Liver (tissue), 9 donors: ENCODE data around the gene PELO. TPM values are rescaled to one million over a fixed set of nuclear protein-coding genes. Genes with fewer than 3 reads are reported as not detected.

Experiments used
- DNase-seq: peaks from one replicate; pipeline ENCODE4 v3.0.0-alpha.2; 2017; ENCODE audit warnings: low spot score
- H3K27ac ChIP-seq, 2 donors: one replicate each; pipeline ENCODE4 v1.7.0; 2013; ENCODE audit warnings: inconsistent platforms in 2 of 2, low read length in 2 of 2, control low read depth in 1 of 2, low read depth in 1 of 2, mild to moderate bottlenecking in 1 of 2
- H3K27me3 ChIP-seq, 4 donors: one replicate each; pipeline versions ENCODE4 v1.6.1 to v1.7.0; 2013; ENCODE audit warnings: low read length in 3 of 4, inconsistent platforms in 1 of 4, mild to moderate bottlenecking in 1 of 4, moderate library complexity in 1 of 4; ENCODE audit not compliant: control insufficient read depth in 4 of 4, insufficient read depth in 4 of 4
- H3K36me3 ChIP-seq, 4 donors: one replicate each; pipeline versions ENCODE4 v1.6.1 to v1.7.0; 2013; ENCODE audit warnings: low read length in 3 of 4, mild to moderate bottlenecking in 3 of 4, low read depth in 1 of 4, moderate library complexity in 1 of 4; ENCODE audit not compliant: control insufficient read depth in 4 of 4, insufficient read depth in 3 of 4
- H3K4me1 ChIP-seq, 4 donors: one replicate each; pipeline versions ENCODE4 v1.6.1 to v1.7.0; 2013; ENCODE audit warnings: low read length in 3 of 4, mild to moderate bottlenecking in 3 of 4, moderate library complexity in 1 of 4; ENCODE audit not compliant: control insufficient read depth in 4 of 4, insufficient read depth in 4 of 4
- H3K4me3 ChIP-seq, 3 donors: one replicate each; pipeline versions ENCODE4 v1.6.1 to v1.7.0; 2013; ENCODE audit warnings: low read length in 3 of 3, control low read depth in 1 of 3, low read depth in 1 of 3, mild to moderate bottlenecking in 1 of 3
- H3K9ac ChIP-seq, 2 donors: one replicate each; pipeline ENCODE4 v1.7.0; 2013; ENCODE audit warnings: low read length in 2 of 2, mild to moderate bottlenecking in 2 of 2, moderate library complexity in 2 of 2, control low read depth in 1 of 2, low read depth in 1 of 2
- H3K9me3 ChIP-seq, 4 donors: one replicate each; pipeline versions ENCODE4 v1.6.1 to v1.7.0; 2013; ENCODE audit warnings: low read length in 3 of 4; ENCODE audit not compliant: control insufficient read depth in 4 of 4
- EGR1 ChIP-seq, 2 donors: IDR thresholded peaks; 2 replicates each; pipeline ENCODE4 v1.6.1; 2016 to 2018; ENCODE audit warnings: antibody characterized with exemption in 2 of 2, low read depth in 2 of 2
- FOXA1 ChIP-seq: IDR thresholded peaks from 2 replicates; pipeline ENCODE4 v1.6.1; 2016; ENCODE audit warnings: antibody characterized with exemption
- FOXA2 ChIP-seq: IDR thresholded peaks from 2 replicates; pipeline ENCODE4 v1.6.1; 2016; ENCODE audit warnings: antibody characterized with exemption
- GABPA ChIP-seq, 2 donors: IDR thresholded peaks in 1 of 2; conservative IDR thresholded peaks in 1 of 2; 2 replicates each; pipeline ENCODE4 v1.6.1; 2016; ENCODE audit warnings: antibody characterized with exemption in 2 of 2, mild to moderate bottlenecking in 1 of 2, moderate library complexity in 1 of 2
- HNF4G ChIP-seq: IDR thresholded peaks from 2 replicates; pipeline ENCODE4 v1.6.1; 2016; ENCODE audit warnings: antibody characterized with exemption
- JUND ChIP-seq, 2 donors: IDR thresholded peaks; 2 replicates each; pipeline ENCODE4 v1.6.1; 2016; ENCODE audit warnings: antibody characterized with exemption in 2 of 2
- NR2F2 ChIP-seq: IDR thresholded peaks from 2 replicates; pipeline ENCODE4 v1.6.1; 2016; ENCODE audit warnings: antibody characterized with exemption
- RAD21 ChIP-seq, 2 donors: IDR thresholded peaks; 2 replicates each; pipeline ENCODE4 v1.6.1; 2016; ENCODE audit warnings: antibody characterized with exemption in 2 of 2, mild to moderate bottlenecking in 2 of 2
- RXRA ChIP-seq, 2 donors: IDR thresholded peaks; 2 replicates each; pipeline ENCODE4 v1.6.1; 2017 to 2018; ENCODE audit warnings: antibody characterized with exemption in 2 of 2, mild to moderate bottlenecking in 1 of 2
- SP1 ChIP-seq: IDR thresholded peaks from 2 replicates; pipeline ENCODE4 v1.6.1; 2018; ENCODE audit warnings: antibody characterized with exemption, mild to moderate bottlenecking
- TAF1 ChIP-seq: conservative IDR thresholded peaks from 2 replicates; pipeline ENCODE4 v1.6.1; 2016; ENCODE audit warnings: antibody characterized with exemption, mild to moderate bottlenecking
- YY1 ChIP-seq: IDR thresholded peaks from 2 replicates; pipeline ENCODE4 v1.6.1; 2016; ENCODE audit warnings: antibody characterized with exemption, mild to moderate bottlenecking
- ZBTB33 ChIP-seq: IDR thresholded peaks from 2 replicates; pipeline ENCODE4 v1.6.1; 2016; ENCODE audit warnings: antibody characterized with exemption
- WGBS: extraction: QIAGEN DNeasy Blood & Tissue Kit; methylation state at CpG from one replicate; pipeline ENCODE4 v1.1.7; 2013; 5-methylcytosine and 5-hydroxymethylcytosine counted together
- polyA plus RNA-seq, 2 donors: library from polyadenylated mRNA; stranded (reverse) in 1 of 2; unstranded in 1 of 2; fragments of 200-250 nt in 1 of 2; fragments of >200 nt in 1 of 2; fragmentation: Nextera tagmentation in 1 of 2; extraction: Ambion mirVana in 1 of 2; gene quantifications; one replicate each; pipeline versions ENCODE4 v1.2.1 to v1.2.3, GENCODE V29; 2013 to 2015
- total RNA-seq, 2 donors: library from RNA; depleted of rRNA; stranded (reverse); fragments of >200 nt; gene quantifications; one replicate each; pipeline ENCODE4 v1.2.3, GENCODE V29; 2014
- TF ChIP-seq, protein P1 (sequence below): fragments of 150-350 bp; IDR thresholded peaks from 2 replicates; pipeline ENCODE4 v1.5.1; 2017; ENCODE audit warnings: improper control_type of control experiment, low read depth, low read length; ENCODE audit not compliant: missing input control
- TF ChIP-seq, protein P2 (sequence below): IDR thresholded peaks from 2 replicates; pipeline ENCODE4 v1.6.1; 2016; ENCODE audit warnings: antibody characterized with exemption
- TF ChIP-seq, protein P3 (sequence below): IDR thresholded peaks from 2 replicates; pipeline ENCODE4 v1.6.1; 2016; ENCODE audit warnings: antibody characterized with exemption
- donor health status: healthy.
- donor health status: healthy.
- donor health status: healthy.
- donor health status: healthy.
- donor health status: healthy.

PELO gene
- total and polyA plus RNA-seq, 4 donors, result 10.1 to 24.6 (median 16.5) TPM

- Histone ChIP-seq H3K36me3 (peaks cover 0 to 2% (median 0%) of the 10 kb centered on the region in 4 donors), H3K27ac (no peak overlapping the region), H3K4me3 (no peak overlapping the region), H3K4me1 (peaks cover 2 to 14% (median 6%) of the 10 kb centered on the region in 4 donors), H3K9me3 (no peaks in the 10 kb centered on the region), H3K9ac (no peak overlapping the region), H3K27me3 (no peaks in the 10 kb centered on the region)
- 64% methylated on average over 3 of the region's 3 CpGs for WGBS
- no peak for DNase-seq
- TF ChIP-seq JUND (IDR thresholded peaks at IDR 0.05) (no peak), RAD21 (IDR thresholded peaks at IDR 0.05) (no peak), GABPA (IDR thresholded peaks at IDR 0.05 in 1 of 2, conservative IDR thresholded peaks at IDR 0.05 in 1 of 2) (no peak), HNF4G (no peak), YY1 (no peak), SP1 (no peak), RXRA (IDR thresholded peaks at IDR 0.05) (no peak), FOXA1 (no peak), TAF1 (no peak), FOXA2 (no peak), NR2F2 (no peak), EGR1 (IDR thresholded peaks at IDR 0.05; ENCODE audit: low read depth in 2 of 2) (no peak), ZBTB33 (no peak)
- TF ChIP-seq, protein P1, sequence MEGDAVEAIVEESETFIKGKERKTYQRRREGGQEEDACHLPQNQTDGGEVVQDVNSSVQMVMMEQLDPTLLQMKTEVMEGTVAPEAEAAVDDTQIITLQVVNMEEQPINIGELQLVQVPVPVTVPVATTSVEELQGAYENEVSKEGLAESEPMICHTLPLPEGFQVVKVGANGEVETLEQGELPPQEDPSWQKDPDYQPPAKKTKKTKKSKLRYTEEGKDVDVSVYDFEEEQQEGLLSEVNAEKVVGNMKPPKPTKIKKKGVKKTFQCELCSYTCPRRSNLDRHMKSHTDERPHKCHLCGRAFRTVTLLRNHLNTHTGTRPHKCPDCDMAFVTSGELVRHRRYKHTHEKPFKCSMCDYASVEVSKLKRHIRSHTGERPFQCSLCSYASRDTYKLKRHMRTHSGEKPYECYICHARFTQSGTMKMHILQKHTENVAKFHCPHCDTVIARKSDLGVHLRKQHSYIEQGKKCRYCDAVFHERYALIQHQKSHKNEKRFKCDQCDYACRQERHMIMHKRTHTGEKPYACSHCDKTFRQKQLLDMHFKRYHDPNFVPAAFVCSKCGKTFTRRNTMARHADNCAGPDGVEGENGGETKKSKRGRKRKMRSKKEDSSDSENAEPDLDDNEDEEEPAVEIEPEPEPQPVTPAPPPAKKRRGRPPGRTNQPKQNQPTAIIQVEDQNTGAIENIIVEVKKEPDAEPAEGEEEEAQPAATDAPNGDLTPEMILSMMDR, result no peak
- TF ChIP-seq, protein P2, sequence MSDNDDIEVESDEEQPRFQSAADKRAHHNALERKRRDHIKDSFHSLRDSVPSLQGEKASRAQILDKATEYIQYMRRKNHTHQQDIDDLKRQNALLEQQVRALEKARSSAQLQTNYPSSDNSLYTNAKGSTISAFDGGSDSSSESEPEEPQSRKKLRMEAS, result no peak
- TF ChIP-seq, protein P3, sequence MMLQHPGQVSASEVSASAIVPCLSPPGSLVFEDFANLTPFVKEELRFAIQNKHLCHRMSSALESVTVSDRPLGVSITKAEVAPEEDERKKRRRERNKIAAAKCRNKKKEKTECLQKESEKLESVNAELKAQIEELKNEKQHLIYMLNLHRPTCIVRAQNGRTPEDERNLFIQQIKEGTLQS, result no peak
These were observed 23.5 kb downstream of the PELO start for GRCh38 chr5:52811067-52811749.

- H3K27ac ChIP-seq, result peak overlapping the region in 1 of 2 donors; percentile 0
- 62% methylated on average over 4 of the region's 4 CpGs for WGBS
- H3K9ac ChIP-seq, result no peak overlapping the region
- no peaks in the 10 kb centered on the region for H3K27me3 ChIP-seq
- peaks cover 0 to 2% (median 0%) of the 10 kb centered on the region in 4 donors for H3K36me3 ChIP-seq
- DNase-seq, result no peak
- H3K9me3 ChIP-seq, result no peaks in the 10 kb centered on the region
- no peak overlapping the region for H3K4me3 ChIP-seq
- H3K4me1 ChIP-seq, result peaks cover 0 to 20% (median 4%) of the 10 kb centered on the region in 4 donors
- peak in 1 of 2 donors; percentile 19 for TF ChIP-seq RAD21 (IDR thresholded peaks at IDR 0.05)
- TF ChIP-seq, protein P2, result no peak
- no peak for TF ChIP-seq HNF4G
- TF ChIP-seq NR2F2, result peak; percentile 68
- TF ChIP-seq RXRA (IDR thresholded peaks at IDR 0.05), result peak in 1 of 2 donors; percentile 27
- TF ChIP-seq, protein P3, result no peak
These were observed 26.8 kb downstream of the PELO start for GRCh38 chr5:52814352-52815148.
